GM10266 (cell line): Measurements from ENCODE around the gene CCDC185.
"Not testable (repeated sequence)": the region's sequence is repeated elsewhere in the genome, so short reads cannot be mapped to it uniquely, and the experiment has no call there.

Experiments
- DNase-seq: peaks from one replicate; pipeline ENCODE4 v3.0.0; 2012; ENCODE audit errors: extremely low spot score
- TF ChIP-seq, protein P1 (sequence below): IDR thresholded peaks from 2 replicates; pipeline ENCODE4 v1.5.1; 2012; ENCODE audit warnings: mild to moderate bottlenecking, low read depth; ENCODE audit not compliant: control insufficient read depth, insufficient read depth; ENCODE audit errors: missing control alignments

The CCDC185 gene

DNA sequence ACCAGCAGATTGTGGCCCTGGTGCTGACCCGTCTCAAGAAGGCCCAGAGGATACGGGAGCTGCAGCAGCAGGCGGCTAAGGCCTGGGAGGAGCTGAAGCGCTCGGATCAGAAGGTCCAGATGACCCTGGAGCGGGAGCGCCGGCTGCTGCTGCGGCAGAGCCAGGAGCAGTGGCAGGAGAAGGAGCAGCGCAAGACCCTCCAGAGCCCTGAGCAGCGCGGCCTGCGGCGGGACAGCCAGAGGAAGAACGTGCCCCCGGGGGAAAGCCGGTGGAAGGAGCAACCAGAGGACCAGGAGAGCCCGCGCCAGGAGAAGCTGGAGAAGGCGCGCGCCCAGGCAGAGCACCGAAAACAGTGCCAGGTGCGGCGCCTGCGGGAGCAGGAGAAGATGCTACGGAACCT is 1.0 kb downstream of the CCDC185 start:
- TF ChIP-seq, protein P1, sequence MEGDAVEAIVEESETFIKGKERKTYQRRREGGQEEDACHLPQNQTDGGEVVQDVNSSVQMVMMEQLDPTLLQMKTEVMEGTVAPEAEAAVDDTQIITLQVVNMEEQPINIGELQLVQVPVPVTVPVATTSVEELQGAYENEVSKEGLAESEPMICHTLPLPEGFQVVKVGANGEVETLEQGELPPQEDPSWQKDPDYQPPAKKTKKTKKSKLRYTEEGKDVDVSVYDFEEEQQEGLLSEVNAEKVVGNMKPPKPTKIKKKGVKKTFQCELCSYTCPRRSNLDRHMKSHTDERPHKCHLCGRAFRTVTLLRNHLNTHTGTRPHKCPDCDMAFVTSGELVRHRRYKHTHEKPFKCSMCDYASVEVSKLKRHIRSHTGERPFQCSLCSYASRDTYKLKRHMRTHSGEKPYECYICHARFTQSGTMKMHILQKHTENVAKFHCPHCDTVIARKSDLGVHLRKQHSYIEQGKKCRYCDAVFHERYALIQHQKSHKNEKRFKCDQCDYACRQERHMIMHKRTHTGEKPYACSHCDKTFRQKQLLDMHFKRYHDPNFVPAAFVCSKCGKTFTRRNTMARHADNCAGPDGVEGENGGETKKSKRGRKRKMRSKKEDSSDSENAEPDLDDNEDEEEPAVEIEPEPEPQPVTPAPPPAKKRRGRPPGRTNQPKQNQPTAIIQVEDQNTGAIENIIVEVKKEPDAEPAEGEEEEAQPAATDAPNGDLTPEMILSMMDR = no peak

GRCh38 chr1:223394706-223395105 is 1.5 kb downstream of the CCDC185 start:
- no peak for DNase-seq
- TF ChIP-seq, protein P1 = no peak

More for the DNA sequence above, 1.0 kb downstream of the CCDC185 start:
- DNase-seq = no peak

DNA sequence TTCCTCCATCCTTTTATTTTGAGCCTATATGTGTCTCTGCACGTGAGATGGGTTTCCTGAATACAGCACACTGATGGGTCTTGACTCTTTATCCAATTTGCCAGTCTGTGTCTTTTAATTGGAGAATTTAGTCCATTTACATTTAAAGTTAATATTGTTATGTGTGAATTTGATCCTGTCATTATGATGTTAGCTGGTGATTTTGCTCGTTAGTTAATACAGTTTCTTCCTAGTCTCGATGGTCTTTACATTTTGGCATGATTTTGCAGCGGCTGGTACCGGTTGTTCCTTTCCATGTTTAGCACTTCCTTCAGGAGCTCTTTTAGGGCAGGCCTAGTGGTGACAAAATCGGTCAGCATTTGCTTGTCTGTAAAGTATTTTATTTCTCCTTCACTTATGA is 6.2 kb downstream of the CCDC185 start:
- not testable (repeated sequence) for DNase-seq

DNA sequence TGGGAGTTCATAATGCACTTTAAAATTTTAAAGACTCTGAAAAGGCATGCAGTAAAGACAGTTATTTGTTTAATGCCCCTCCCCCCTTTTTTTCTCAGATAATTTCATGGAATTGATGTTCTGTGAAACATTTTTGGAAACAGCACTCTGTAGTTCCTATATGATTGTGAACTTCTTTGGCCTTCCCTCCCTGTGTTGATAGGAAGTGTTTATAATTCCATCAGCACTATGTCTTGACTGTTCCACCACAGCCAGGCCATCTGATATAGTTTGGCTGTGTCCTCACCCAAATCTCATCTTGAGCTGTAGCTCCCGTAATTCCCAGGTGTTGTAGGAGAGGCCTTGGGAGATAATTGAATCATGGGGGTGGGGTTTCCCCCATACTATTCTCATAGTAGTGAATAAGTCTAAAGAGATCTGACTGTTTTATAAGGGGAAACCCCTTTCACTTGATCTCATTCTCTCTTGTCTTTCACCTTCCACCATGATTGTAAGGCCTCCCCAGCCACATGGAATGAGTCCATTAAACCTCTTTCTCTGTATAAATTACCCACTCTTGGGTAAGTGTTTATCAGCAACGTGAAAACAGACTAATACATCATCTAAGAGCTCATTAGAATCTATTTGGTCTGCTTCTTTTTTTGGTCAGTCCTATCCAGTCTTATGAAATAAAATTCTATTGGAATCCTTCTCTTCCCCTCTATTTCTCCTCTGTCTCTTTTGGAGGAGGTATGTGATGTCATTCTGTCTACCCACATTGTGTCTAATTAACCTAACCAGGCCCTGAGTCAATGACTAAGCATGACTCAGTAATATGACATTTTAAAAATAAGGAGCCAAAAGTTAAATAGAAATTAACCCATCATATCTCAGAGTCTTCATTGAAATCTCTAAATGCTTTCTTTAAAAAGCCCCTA is 8.9 kb downstream of the CCDC185 start:
- no peak for DNase-seq
- TF ChIP-seq, protein P1 = no peak

DNA sequence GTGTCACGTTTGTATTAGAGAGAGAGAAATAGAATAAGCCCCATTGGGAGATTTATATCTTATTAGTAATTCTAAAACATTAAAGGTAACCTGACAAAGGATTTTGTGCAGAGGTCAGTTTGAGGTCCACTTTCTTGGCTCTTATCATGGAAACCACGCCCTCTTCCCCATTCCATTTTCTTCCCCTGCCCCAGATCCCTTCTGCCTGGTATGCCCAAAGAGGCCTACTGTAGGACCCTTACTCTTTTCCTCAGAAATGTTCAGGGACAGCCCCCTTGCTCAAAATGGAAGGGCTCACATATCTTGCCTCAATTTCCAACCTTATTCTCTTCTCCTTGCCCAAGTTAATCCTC is 9.6 kb downstream of the CCDC185 start:
- DNase-seq = no peak

DNA sequence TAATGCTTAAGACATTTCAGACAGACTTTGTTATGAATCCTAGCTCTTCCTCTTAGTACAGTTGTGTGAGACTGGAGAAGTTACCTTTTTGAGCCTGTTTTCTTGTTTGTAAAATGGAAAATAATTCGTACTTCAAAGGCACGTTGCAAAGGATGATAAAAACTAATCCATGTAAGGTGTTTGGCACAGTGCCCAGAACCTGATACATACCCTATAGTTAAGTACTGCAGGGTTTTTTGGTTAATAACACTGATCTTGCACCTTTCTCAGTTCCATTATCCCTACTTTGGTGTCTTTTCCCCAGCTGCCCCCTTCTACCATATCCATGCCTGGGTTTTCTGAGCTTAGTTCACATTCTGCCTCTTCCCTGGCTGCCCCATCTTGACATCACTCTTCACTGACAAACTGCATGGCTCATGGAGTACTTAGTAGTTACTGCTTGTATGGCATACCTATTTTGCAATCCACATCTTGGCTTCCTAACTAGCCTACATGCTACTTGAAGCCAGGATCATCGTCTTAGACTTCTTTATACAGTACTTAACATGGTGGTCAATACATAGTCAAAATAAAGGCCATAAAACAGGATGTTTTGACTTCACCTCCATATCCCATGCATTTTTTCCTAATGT is 10.1 kb downstream of the CCDC185 start:
- DNase-seq = no peak
- TF ChIP-seq, protein P1 = no peak

More for the DNA sequence above, 9.6 kb downstream of the CCDC185 start:
- TF ChIP-seq, protein P1 = no peak

- DNase-seq = no peak
- TF ChIP-seq, protein P1 = no peak
Observed at GRCh38 chr1:223405507-223405906, 12.3 kb downstream of the CCDC185 start.

- TF ChIP-seq, protein P1 = no peak
- DNase-seq = no peak
Observed at GRCh38 chr1:223410036-223410435, 16.8 kb downstream of the CCDC185 start.
